SK-N-SH (cell line): ENCODE data around the gene XKR7. TPM values are rescaled to one million over a fixed set of nuclear protein-coding genes. Genes with fewer than 3 reads are reported as not detected.

Experiments used
- CTCF ChIA-PET: fragments of 300-600, 350-600 bp; formaldehyde crosslinking; extraction: SDS; loops from one replicate; lab custom pipeline; 2021; lab: Yijun Ruan, JAX
- POLR2A ChIA-PET: fragments of 350-600 bp; sonication (Branson Sonifier 250); formaldehyde crosslinking; extraction: SDS; loops from one replicate; lab custom pipeline; 2020; ENCODE audit warnings: antibody characterized with exemption, inconsistent platforms; lab: Yijun Ruan, JAX
- DNase-seq: peaks from one replicate; pipeline ENCODE4 v3.0.0; 2012
- H2AFZ ChIP-seq: fragments of 200-600 bp; sonication (generic); 2 replicates; pipeline ENCODE4 v1.8.1; 2016; ENCODE audit warnings: antibody characterized with exemption, mild to moderate bottlenecking, low read depth
- H3F3A ChIP-seq: fragments of 200-600 bp; sonication (generic); replicated peaks from 2 replicates; pipeline ENCODE3; 2016; ENCODE audit warnings: antibody characterized with exemption, mild to moderate bottlenecking; ENCODE audit not compliant: insufficient read depth
- H3K27ac ChIP-seq, 2 experiments: fragments of 200-500 bp in 1 of 2; fragments of 200-600 bp in 1 of 2; sonication (Bioruptor generic) in 1 of 2; sonication (generic), shearing (Covaris generic) in 1 of 2; 2 replicates each; pipeline versions ENCODE4 v1.5.1 to v1.6.1; 2014 to 2016; ENCODE audit warnings: low read depth in 2 of 2, inconsistent platforms in 1 of 2, low read length in 1 of 2, mild to moderate bottlenecking in 1 of 2, mixed read lengths in 1 of 2
- H3K27me3 ChIP-seq: fragments of 200-600 bp; sonication (generic), shearing (Covaris generic); 2 replicates; pipeline ENCODE4 v1.6.1; 2016; ENCODE audit warnings: mixed run types; ENCODE audit not compliant: insufficient read depth
- H3K36me3 ChIP-seq, 2 experiments: fragments of 200-500 bp in 1 of 2; fragments of 200-600 bp in 1 of 2; sonication (Bioruptor generic) in 1 of 2; sonication (generic) in 1 of 2; replicated peaks in 1 of 2; 2 replicates each; pipeline versions ENCODE3 to v1.5.1; 2014 to 2016; ENCODE audit warnings: low read length in 1 of 2, mild to moderate bottlenecking in 1 of 2; ENCODE audit not compliant: insufficient read depth in 2 of 2, control insufficient read depth in 1 of 2
- H3K4me1 ChIP-seq, 2 experiments: fragments of 200-500 bp in 1 of 2; fragments of 200-600 bp in 1 of 2; sonication (Bioruptor generic) in 1 of 2; sonication (generic), shearing (Covaris generic) in 1 of 2; 2 replicates each; pipeline versions ENCODE4 v1.5.1 to v1.6.1; 2014 to 2016; ENCODE audit warnings: low read depth in 1 of 2, low read length in 1 of 2, mixed run types in 1 of 2; ENCODE audit not compliant: insufficient read depth in 2 of 2, control insufficient read depth in 1 of 2
- H3K4me2 ChIP-seq: fragments of 200-600 bp; sonication (generic), shearing (Covaris generic); 2 replicates; pipeline ENCODE4 v1.6.1; 2017; ENCODE audit warnings: mixed run types
- H3K4me3 ChIP-seq, 2 experiments: fragments of 200-500 bp in 1 of 2; fragments of 200-600 bp in 1 of 2; sonication (Bioruptor generic) in 1 of 2; sonication (generic), shearing (Covaris generic) in 1 of 2; 2 replicates each; pipeline versions ENCODE4 v1.5.1 to v1.8.1; 2014 to 2016; ENCODE audit warnings: low read depth in 2 of 2, inconsistent platforms in 1 of 2, low read length in 1 of 2, mild to moderate bottlenecking in 1 of 2, mixed read lengths in 1 of 2, moderate library complexity in 1 of 2
- H3K79me2 ChIP-seq: fragments of 200-600 bp; sonication (generic); 2 replicates; pipeline ENCODE4 v1.8.1; 2017; ENCODE audit warnings: mild to moderate bottlenecking; ENCODE audit not compliant: insufficient read depth
- H3K9ac ChIP-seq: fragments of 200-600 bp; sonication (generic); 2 replicates; pipeline ENCODE4 v1.6.1; 2017; ENCODE audit warnings: mixed run types
- H3K9me2 ChIP-seq: fragments of 200-600 bp; sonication (generic); 2 replicates; pipeline ENCODE4 v1.6.1; 2017; ENCODE audit warnings: mixed run types
- H3K9me3 ChIP-seq: fragments of 200-600 bp; sonication (generic); 2 replicates; pipeline ENCODE4 v1.6.1; 2017; ENCODE audit warnings: mixed run types, mild to moderate bottlenecking, moderate library complexity
- H4K20me1 ChIP-seq: fragments of 200-600 bp; sonication (generic); 2 replicates; pipeline ENCODE4 v1.6.1; 2017; ENCODE audit warnings: mild to moderate bottlenecking, mixed run types; ENCODE audit not compliant: insufficient read depth
- CHD2 ChIP-seq: fragments of 150-350 bp; IDR thresholded peaks from 2 replicates; pipeline ENCODE4 v1.6.1; 2018; ENCODE audit warnings: low read length; ENCODE audit not compliant: partially characterized antibody
- CTCF ChIP-seq: fragments of 200-600 bp; sonication (generic); IDR thresholded peaks from 2 replicates; pipeline ENCODE4 v1.6.1; 2017; ENCODE audit warnings: antibody characterized with exemption, mild to moderate bottlenecking, moderate library complexity
- ELF1 ChIP-seq: IDR thresholded peaks from 2 replicates; pipeline ENCODE4 v1.4.0; 2012
- FOSL2 ChIP-seq: IDR thresholded peaks from 2 replicates; pipeline ENCODE4 v1.4.0; 2012; ENCODE audit warnings: low read depth, mild to moderate bottlenecking, moderate library complexity, borderline replicate concordance
- GABPA ChIP-seq: IDR thresholded peaks from 2 replicates; pipeline ENCODE4 v1.4.0; 2012; ENCODE audit warnings: low read depth, mild to moderate bottlenecking
- GATA2 ChIP-seq: sonication (generic); formaldehyde crosslinking; IDR thresholded peaks from 2 replicates; pipeline ENCODE4 v1.5.0; 2020; ENCODE audit warnings: mild to moderate bottlenecking, missing genetic modification reagents
- IRF3 ChIP-seq: fragments of 150-350 bp; IDR thresholded peaks from 2 replicates; pipeline ENCODE4 v1.6.1; 2016; ENCODE audit warnings: mild to moderate bottlenecking, low read depth, low read length
- MAX ChIP-seq: IDR thresholded peaks from 2 replicates; pipeline ENCODE4 v1.4.0; 2012; ENCODE audit warnings: low read depth
- MEF2A ChIP-seq: IDR thresholded peaks from 2 replicates; pipeline ENCODE4 v1.4.0; 2012; ENCODE audit warnings: low read depth, borderline replicate concordance
- MXI1 ChIP-seq: IDR thresholded peaks from 2 replicates; pipeline ENCODE4 v1.6.1; 2012; ENCODE audit warnings: mild to moderate bottlenecking, low read depth, low read length, improper control_type of control experiment
- NFIC ChIP-seq: IDR thresholded peaks from 2 replicates; pipeline ENCODE4 v1.4.0; 2012; ENCODE audit warnings: borderline replicate concordance
- POLR2AphosphoS5 ChIP-seq: IDR thresholded peaks from 2 replicates; pipeline ENCODE4 v1.6.1; 2012; ENCODE audit warnings: low read depth, low read length
- SMC3 ChIP-seq: IDR thresholded peaks from 2 replicates; pipeline ENCODE4 v1.6.1; 2012; ENCODE audit warnings: low read depth, low read length, improper control_type of control experiment
- TAF1 ChIP-seq: IDR thresholded peaks from 2 replicates; pipeline ENCODE4 v1.6.1; 2012; ENCODE audit warnings: low read depth, mild to moderate bottlenecking, low read length, moderate library complexity, borderline replicate concordance
- TCF12 ChIP-seq: IDR thresholded peaks from 2 replicates; pipeline ENCODE4 v1.4.0; 2012
- TEAD4 ChIP-seq: IDR thresholded peaks from 2 replicates; pipeline ENCODE4 v1.4.0; 2012; ENCODE audit warnings: mild to moderate bottlenecking, borderline replicate concordance; ENCODE audit not compliant: insufficient read depth
- WGBS: methylation state at CpG from one replicate; pipeline ENCODE4 v1.1.6; 2017; ENCODE audit warnings: low lambda C conversion rate; 5-methylcytosine and 5-hydroxymethylcytosine counted together
- polyA plus RNA-seq, 3 experiments: library from polyadenylated mRNA; depleted of rRNA; stranded (reverse); fragments of >200 nt; gene quantifications; 2 replicates each; pipeline ENCODE4 v1.2.3, GENCODE V29; 2012

The XKR7 gene
- polyA plus RNA-seq, 1 of the 3 experiments (the other 2 are of a cell fraction) = 0.02 TPM

- TF ChIP-seq CTCF (no peak), MAX (no peak), TEAD4 (no peak), MXI1 (no peak), CHD2 (no peak), NFIC (no peak)
Observed at GRCh38 chr20:32051720-32052089, 83.8 kb downstream of the XKR7 start (continued).

GRCh38 chr20:32052090-32052777, 84.3 kb downstream of the XKR7 start, which contains the start of gene HCK:
HCK (plus strand) TSS chr20:32052242.
- Histone ChIP-seq H3K9me2 (no peaks in the 10 kb centered on the region), H4K20me1 (no peaks in the 10 kb centered on the region), H3K27ac (no peak within 1 kb of the TSS), H3K9me3 (no peaks in the 10 kb centered on the region), H3K4me2 (no peak within 1 kb of the TSS), H3K4me3 (peak within 1 kb of the TSS in 1 of 2 experiments; percentile 10; a peak in 1 of 4 replicates), H3K36me3 (no peaks in the 10 kb centered on the region), H3K4me1 (no peaks in the 10 kb centered on the region; a peak in 1 of 4 replicates), H2AFZ (no peak within 1 kb of the TSS), H3K9ac (no peak within 1 kb of the TSS), H3K27me3 (peaks cover 58% of the 10 kb centered on the region), H3K79me2 (no peaks in the 10 kb centered on the region), H3F3A (no peaks in the 10 kb centered on the region)
- CTCF ChIA-PET = interaction anchor here (1.3 kb wide), 1 partner anchor 40 kb away, joined by 3 read pairs; no protein-coding TSS in a partner anchor
- TF ChIP-seq MAX (no peak), FOSL2 (no peak), POLR2AphosphoS5 (no peak)
- DNase-seq = peak; percentile 57
- WGBS = 6% methylated on average over 25 of the region's 58 CpGs
- POLR2A ChIA-PET = no interaction called here

- H3K27me3 ChIP-seq = peaks cover 64% of the 10 kb centered on the region
- H3K79me2 ChIP-seq = no peaks in the 10 kb centered on the region
- no peak overlapping the region for H3K4me2 ChIP-seq
- no peaks in the 10 kb centered on the region for H3K9me2 ChIP-seq
- no peak overlapping the region for H3K27ac ChIP-seq
- DNase-seq = no peak
- no peak overlapping the region for H3K9ac ChIP-seq
- no peaks in the 10 kb centered on the region for H3K36me3 ChIP-seq
- ChIA-PET POLR2A (no interaction called here), CTCF (interaction anchor here (1.2 to 1.5 kb wide), 3 partner anchors 39 to 230 kb away, joined by 3 to 4 read pairs (median 3); no protein-coding TSS in a partner anchor)
- H3K9me3 ChIP-seq = no peaks in the 10 kb centered on the region
- H3K4me1 ChIP-seq = no peaks in the 10 kb centered on the region; a peak in 1 of 4 replicates
- no peaks in the 10 kb centered on the region for H4K20me1 ChIP-seq
- WGBS = 62% methylated on average over 18 of the region's 22 CpGs
- no peak overlapping the region for H2AFZ ChIP-seq
- no peaks in the 10 kb centered on the region for H3F3A ChIP-seq
- H3K4me3 ChIP-seq = no peak overlapping the region
- TF ChIP-seq FOSL2 = no peak
- no peak for TF ChIP-seq TAF1
- TF ChIP-seq TCF12 = no peak
- TF ChIP-seq GATA2 (CRISPR knock-in tag) = no peak
- TF ChIP-seq GABPA = no peak
- no peak for TF ChIP-seq CHD2
- no peak for TF ChIP-seq IRF3
- TF ChIP-seq SMC3 = no peak
- TF ChIP-seq MEF2A = no peak
- TF ChIP-seq TEAD4 = no peak
- no peak for TF ChIP-seq CTCF
- TF ChIP-seq ELF1 = no peak
Observed at GRCh38 chr20:32052778-32053362, 84.9 kb downstream of the XKR7 start.
